Activated CD8-positive, alpha-beta memory T cell treated with anti-CD3 and anti-CD28 coated beads for 24 hours (primary cell): ENCODE data around the gene OSTC.
"Not testable (repeated sequence)": the region's sequence is repeated elsewhere in the genome, so short reads cannot be mapped to it uniquely, and the experiment has no call there.

ENCODE experiments used
- DNase-seq: peaks from one replicate; pipeline ENCODE4 v3.0.0-alpha.2; 2020

The OSTC gene

DNA sequence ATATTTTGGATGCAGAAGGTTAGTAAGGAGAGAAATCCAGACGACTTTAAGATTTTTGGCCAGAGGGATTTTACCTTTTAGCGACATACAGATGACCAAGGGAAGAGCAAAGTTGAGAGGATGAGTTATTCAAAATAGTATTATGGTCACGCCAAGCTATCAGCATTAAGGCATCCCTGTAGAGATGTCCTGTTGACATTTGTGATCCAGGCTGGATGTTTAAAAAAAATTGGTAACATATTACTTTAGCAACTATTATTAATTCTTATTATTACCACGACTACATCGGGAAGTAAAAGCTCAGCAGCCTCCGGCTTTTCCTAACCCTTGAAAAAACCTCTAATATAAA, 562 bp upstream of the OSTC start:
- no peak for DNase-seq

DNA sequence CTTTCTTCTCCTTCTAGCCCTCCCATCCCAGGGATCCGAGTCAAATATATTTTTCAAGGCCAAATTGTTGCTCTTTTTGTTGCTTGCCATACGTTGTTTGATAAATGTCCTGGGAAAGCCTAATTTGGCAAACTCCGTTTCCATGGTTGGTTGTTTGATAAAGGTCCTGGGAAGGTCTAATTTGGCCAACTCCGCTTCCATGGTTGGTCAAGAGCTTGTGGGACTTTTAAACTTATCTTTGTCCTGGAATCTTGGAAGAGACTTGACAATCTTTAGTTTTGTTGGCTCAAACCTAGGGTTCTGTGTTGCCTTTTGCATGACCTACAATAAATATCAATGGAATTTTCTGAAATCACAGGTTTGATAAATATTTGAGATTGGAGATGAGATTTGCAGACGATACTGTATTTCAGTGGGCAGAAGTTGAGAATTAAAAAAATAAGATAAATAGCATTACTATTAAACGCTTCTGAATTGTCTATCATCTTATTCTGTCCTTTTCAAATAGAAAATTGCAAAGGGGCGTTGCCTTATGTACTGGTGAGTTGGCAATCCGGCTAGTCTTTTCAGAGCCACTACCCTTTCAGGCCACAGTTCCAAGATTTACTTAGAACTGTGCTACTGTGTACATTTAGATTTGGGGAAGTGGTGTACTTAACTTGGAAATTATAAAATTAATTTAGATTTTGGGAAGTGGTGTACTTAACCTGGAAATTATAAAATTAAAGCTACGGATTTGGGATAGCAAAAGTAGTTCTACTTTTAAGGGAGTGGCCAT, 804 bp downstream of the OSTC start:
- no peak for DNase-seq

DNA sequence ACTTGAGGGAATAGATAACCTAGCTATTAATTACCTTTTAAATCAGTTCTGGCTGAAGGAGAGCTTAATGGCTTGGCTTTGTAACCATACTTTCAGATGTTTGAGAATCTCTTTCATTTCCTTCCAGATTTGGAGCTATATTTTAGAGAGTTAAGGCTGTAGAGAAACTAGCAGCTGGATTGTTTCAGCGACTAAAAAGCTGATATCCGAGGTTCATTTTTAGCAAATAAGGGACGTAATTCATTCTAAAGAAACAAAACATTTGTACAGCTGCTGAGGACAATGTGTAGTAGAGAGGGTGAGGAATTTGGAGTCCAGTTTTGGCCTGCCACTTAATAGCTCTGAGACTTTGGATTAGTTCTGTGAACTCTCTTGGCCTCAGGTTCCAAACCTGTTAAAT, 12.2 kb downstream of the OSTC start:
- DNase-seq: no peak

- no peak for DNase-seq
Measured at GRCh38 chr4:108674356-108674977, 24.1 kb downstream of the OSTC start.

DNA sequence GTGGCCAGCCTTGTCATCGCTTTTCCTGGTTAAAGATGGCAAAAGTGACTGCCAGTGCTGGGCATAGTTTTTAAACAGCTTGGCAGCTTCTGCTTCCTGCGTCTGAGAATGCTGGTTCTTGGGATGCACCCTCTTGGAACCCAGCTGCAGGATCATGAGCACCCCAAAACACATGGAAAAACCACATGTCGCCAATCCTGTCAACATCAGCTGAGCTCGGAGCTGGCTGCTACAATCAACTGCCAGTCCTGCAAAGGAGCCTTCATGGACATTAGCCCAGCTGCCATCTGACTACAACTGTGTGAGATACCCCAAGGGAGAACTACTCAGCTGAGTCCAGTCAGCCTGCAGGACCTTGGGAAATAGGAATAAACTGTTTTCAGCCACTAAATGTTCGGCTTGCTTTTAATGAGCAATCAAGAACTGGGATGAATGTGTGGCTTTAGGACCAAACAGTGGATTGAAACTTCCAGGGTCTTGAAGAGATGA, 31.0 kb downstream of the OSTC start:
- no peak for DNase-seq

DNA sequence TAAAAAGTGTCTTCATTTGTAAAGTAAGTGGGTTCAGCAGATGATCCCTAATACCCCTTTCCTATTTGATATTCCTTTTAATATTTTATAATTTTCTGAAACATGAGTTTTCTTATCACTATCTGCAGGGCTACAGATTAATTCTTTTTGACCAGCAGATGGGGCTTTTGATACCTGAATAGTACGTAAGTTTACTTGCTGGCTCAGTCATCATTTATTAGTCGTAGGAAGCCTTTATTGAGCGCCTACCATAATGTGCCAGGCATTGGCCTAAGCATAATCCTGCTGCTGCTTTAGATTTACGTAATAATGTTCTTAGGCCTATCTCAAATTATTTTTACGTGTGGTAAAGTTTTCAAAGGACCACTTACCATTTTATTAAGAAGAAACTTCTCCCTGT, 33.1 kb downstream of the OSTC start:
- DNase-seq: no peak

GRCh38 chr4:108685036-108685686, 34.8 kb downstream of the OSTC start:
- no peak for DNase-seq

GRCh38 chr4:108690738-108691137, 40.3 kb downstream of the OSTC start:
- DNase-seq: no peak

GRCh38 chr4:108693211-108693610, 42.8 kb downstream of the OSTC start:
- DNase-seq: no peak

DNA sequence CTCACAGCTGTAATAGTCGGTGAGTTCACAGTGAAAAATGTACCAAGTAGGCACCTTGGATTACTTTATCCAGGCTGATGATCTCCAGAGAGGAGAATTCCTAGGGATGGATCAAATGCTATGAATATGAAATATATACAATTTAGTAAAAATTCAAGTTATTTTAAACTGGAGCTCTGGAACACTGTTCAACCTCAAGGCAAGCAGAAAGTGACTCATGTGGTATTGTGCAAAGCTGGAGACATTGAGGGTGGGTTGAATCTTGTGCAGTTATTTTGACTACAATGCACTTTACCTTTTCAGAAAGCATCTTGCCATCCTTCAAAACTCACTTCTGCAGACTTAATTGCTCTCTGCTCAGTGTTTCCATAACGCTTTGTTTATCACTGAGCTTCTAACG, 43.4 kb downstream of the OSTC start:
- DNase-seq: no peak

DNA sequence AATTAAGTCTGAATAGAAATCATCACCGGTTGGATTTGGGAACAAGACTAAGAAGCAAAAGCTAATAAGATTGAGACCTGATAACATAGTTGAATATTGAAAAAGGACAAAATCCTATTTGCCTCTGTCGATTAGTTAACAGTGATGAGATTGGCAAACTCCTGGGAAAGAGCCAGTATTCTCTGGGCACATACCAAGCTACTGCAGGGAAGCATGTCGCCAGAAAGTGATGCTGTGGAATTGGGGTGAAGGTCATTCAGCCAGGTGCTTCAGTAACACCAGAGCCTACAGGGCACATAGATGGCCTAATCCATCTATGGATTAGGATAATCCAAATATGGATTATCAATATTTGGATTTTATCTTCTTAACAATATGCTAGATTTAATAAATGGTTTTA, 44.0 kb downstream of the OSTC start:
- no peak for DNase-seq

DNA sequence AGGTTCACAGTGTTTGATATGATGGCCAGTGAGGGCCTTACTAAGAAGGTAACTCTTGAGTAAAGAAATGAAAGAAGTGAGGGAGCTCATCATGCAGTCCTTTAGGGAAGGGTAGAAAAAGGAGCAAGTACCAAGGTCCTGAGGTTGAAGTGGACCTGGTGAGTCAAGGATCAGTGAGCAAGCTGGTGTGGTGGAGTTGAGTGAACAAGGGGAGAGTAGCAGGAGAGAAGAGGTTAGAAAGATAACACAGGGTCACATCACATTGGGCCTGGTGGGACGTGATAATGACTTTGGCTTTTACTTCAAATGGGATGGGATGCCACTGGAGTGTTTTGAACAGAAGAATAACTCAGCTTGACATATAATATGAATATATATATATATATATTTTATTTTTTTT, 44.7 kb downstream of the OSTC start:
- DNase-seq: no peak

DNA sequence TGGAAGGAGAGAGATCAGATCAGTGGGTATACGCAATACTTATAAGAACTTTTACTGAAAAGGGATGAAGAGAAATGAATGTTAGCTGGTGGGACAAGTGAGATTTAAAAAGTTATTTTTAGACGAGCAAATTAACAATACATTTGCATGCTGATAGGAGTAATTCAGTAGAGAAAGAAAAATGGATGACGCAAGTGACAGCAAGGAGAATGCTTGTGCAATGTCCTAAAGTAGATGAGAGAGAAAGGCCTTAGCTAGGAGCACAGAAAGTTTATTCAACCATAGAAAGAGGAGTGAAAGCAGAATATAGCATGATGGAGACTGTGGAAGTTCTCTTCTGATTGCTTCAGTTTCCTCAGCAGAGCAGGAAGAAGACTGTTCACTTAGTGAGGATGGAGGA, 45.8 kb downstream of the OSTC start:
- no peak for DNase-seq

- no peak for DNase-seq
Measured at GRCh38 chr4:108700081-108700757, 49.8 kb downstream of the OSTC start.

DNA sequence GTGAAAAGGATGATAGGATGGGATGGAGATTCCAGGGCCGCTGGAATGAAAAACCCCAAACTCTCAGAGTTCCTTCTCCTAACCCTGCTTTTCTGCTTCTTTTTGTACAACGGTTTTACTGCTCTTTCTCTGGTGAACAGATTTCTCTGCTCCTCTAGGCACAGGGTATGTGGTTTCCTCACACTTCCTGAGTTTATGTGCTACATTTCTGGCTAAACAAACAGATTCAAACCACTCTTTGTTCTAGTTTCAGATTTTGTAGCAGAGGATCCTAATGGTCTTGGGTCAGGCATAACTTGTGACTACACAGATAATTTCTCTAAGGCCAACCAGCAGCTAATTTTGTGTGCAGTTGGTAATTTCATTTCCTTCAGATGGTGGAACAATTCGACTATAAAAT, 52.6 kb downstream of the OSTC start:
- no peak for DNase-seq

DNA sequence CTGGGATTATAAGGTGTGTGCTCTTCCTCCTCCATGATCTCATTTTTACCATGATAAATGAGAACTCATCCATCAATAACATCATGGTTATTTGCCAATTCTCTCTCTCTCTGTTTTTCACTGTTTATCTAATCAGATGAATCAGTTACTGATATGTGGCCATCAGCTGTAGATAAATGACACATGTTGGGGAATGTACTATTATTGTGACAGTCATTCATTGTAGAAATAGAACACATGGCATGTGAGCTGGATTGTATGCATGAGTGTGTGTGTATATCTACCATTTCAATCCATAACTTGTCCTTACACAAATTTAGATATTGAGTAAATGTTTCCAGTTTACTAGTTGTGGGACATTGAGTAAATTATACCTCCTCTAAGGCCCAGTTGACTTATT, 53.0 kb downstream of the OSTC start:
- DNase-seq: no peak

DNA sequence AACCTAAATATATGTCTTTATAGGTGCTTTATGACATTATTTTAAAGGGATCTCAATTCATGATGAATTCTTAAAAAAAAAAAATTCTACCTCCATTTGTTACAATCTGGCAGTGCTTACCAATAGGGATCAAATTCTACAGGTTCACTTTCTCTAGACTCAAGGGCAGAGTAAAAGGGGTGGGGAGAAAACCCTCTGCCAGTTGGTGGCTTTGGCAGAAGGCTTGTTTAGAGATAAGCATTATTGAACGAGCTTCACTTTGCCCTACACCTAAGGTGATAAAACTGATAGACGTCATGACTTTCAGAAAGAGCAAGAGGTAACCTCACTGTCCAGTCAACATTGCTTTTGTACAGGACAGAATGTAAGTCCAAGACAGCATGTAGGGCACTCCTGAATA, 53.6 kb downstream of the OSTC start:
- DNase-seq: no peak

- DNase-seq: no peak
Measured at GRCh38 chr4:108706289-108706688, 55.9 kb downstream of the OSTC start.

DNA sequence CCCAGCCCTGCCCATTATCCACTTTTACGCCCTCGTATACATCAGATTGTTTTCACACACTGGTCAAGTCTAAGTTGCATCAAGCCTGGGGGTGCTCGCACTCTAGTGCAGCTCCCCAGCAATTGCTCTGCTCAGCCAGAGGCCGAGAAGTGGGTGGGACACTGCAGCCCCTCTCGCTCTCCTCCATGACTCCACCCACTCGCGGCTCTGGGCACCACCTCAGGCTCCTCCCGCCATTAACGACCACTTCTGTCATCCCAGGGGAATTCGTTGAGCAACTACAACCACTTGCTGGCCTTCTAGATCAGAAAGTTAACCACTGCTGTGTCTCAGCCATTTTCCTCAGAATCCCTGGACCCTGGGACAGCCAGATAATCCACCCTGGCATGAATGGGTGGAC, 58.8 kb downstream of the OSTC start:
- no peak for DNase-seq

GRCh38 chr4:108709722-108710121, 59.3 kb downstream of the OSTC start:
- DNase-seq: no peak

DNA sequence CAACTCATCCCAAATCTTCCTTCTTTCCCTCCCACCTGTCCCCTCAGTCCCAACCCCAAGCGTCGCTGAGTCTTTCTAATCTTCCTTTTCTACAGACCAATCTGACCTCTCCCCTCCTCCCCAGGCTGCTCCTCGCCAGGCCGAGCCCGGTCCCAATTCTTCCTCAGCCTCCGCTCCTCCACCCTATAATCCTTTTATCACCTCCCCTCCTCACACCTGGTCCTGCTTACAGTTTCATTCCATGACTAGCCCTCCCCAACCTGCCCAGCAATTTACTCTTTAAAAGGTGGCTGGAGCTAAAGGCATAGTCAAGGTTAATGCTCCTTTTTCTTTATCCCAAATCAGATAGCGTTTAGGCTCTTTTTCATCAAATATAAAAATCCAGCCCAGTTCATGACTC, 60.2 kb downstream of the OSTC start:
- not testable (repeated sequence) for DNase-seq

DNA sequence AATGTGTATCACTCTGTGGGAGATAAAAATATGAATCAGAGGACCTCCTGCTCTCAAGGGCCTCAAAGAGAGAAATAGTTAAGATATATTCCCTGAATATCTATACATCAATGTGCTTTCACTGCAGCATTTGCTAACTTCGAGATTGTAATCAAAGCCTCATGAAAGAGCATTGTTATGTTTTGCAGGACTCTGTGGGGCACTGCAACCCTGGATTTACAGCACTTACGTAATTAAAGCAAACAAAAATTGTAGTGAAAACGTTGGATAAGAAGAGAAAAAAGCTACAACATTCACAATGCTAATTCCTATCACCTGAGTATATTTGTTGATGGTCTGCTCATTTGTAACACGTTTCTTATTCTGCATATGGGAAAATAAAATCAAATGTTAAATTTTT, 64.5 kb downstream of the OSTC start:
- DNase-seq: no peak

- no peak for DNase-seq
Measured at GRCh38 chr4:108716340-108716739, 65.9 kb downstream of the OSTC start.

DNA sequence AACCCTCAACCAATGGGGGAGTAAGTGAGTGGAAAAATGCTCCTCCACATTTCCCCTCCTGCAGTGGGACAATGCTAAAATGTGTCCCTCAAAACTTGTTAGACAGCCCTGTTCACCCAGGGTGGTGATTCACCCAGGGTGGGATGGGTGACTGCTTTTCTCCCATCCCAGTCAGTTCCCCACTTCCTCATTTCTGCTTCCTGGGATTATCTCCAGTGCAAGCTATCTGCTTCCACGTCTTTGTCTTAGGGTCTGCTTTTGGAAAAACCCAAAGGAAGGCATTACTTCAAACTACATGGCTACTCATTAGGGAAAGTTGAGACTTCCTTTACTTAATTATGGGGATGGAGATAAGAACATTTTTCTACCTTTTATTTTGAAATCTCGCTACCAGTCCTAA, 67.0 kb downstream of the OSTC start:
- no peak for DNase-seq
